PC-3 (cell line): ENCODE data around the gene HLA-F. TPM values are rescaled to one million over a fixed set of nuclear protein-coding genes. Genes with fewer than 3 reads are reported as not detected.

Source experiments
- ATAC-seq: fragments of 200-7000 bp; cut with Tn5 transposase; 2 replicates; pipeline ENCODE4 v1.9.1; 2020; ENCODE audit warnings: mild to moderate bottlenecking, moderate library complexity
- BruUV-seq: library from RNA; stranded (reverse); fragments of 400-500 nt; replicated peaks from 2 replicates; lab custom pipeline; 2021; lab: Mats Ljungman, UMichigan
- CTCF ChIA-PET: fragments of 300-600 bp; sonication (Branson Sonifier 250); formaldehyde crosslinking; loops from one replicate; lab custom pipeline; 2022; ENCODE audit warnings: antibody characterized with exemption; lab: Charles Lee
- POLR2A ChIA-PET: fragments of 300-600 bp; sonication (Branson Sonifier 250); formaldehyde crosslinking; loops from one replicate; lab custom pipeline; 2022; ENCODE audit warnings: antibody characterized with exemption; ENCODE audit not compliant: unreplicated experiment; lab: Charles Lee
- DNase-seq: peaks from one replicate; pipeline ENCODE4 v3.0.0-alpha.2; 2015
- H2AFZ ChIP-seq: fragments of 300-600 bp; sonication (generic); 2 replicates; pipeline ENCODE4 v1.6.0; 2016; ENCODE audit warnings: antibody characterized with exemption, low read length
- H3F3A ChIP-seq: fragments of 300-600 bp; sonication (generic); one replicate; pipeline ENCODE4 v1.6.0; 2017; ENCODE audit warnings: antibody characterized with exemption, low read length, control low read depth, mild to moderate bottlenecking; ENCODE audit not compliant: unreplicated experiment
- H3K27ac ChIP-seq: fragments of 300-600 bp; sonication (generic); 2 replicates; pipeline ENCODE4 v1.5.1; 2016; ENCODE audit warnings: mild to moderate bottlenecking, low read length
- H3K27me3 ChIP-seq: fragments of 300-600 bp; sonication (generic); 2 replicates; pipeline ENCODE4 v1.6.1; 2016; ENCODE audit warnings: low read length, mixed read lengths
- H3K36me3 ChIP-seq: fragments of 300-600 bp; sonication (generic); 2 replicates; pipeline ENCODE4 v1.6.1; 2016; ENCODE audit warnings: low read depth, mixed run types, low read length, mixed read lengths
- H3K4me1 ChIP-seq: fragments of 300-600 bp; sonication (generic); 2 replicates; pipeline ENCODE4 v1.5.1; 2016; ENCODE audit warnings: low read length; ENCODE audit not compliant: insufficient read depth
- H3K4me2 ChIP-seq: fragments of 300-600 bp; sonication (generic); 2 replicates; pipeline ENCODE4 v1.6.0; 2016; ENCODE audit warnings: low read length
- H3K4me3 ChIP-seq: fragments of 300-600 bp; sonication (generic); 2 replicates; pipeline ENCODE4 v1.5.1; 2016; ENCODE audit warnings: mild to moderate bottlenecking, low read length, mixed read lengths
- H3K79me2 ChIP-seq: fragments of 300-600 bp; sonication (generic); 2 replicates; pipeline ENCODE4 v1.6.1; 2017; ENCODE audit warnings: low read length, mixed read lengths
- H3K9ac ChIP-seq: fragments of 300-600 bp; sonication (generic); 2 replicates; pipeline ENCODE4 v1.6.0; 2016; ENCODE audit warnings: mild to moderate bottlenecking, low read length
- H3K9me2 ChIP-seq: fragments of 300-600 bp; sonication (generic); replicated peaks from 2 replicates; pipeline ENCODE4 v1.6.1; 2016; ENCODE audit warnings: mixed run types, low read length, mixed read lengths
- H3K9me3 ChIP-seq: fragments of 300-600 bp; sonication (generic); 2 replicates; pipeline ENCODE4 v1.6.1; 2016; ENCODE audit warnings: low read length, mixed read lengths
- H4K20me1 ChIP-seq: fragments of 300-600 bp; sonication (generic); 2 replicates; pipeline ENCODE4 v1.6.1; 2016; ENCODE audit warnings: low read length, mixed read lengths
- CTCF ChIP-seq: fragments of 300-600 bp; sonication (generic); conservative IDR thresholded peaks from 2 replicates; pipeline ENCODE4 v1.5.1; 2017; ENCODE audit warnings: antibody characterized with exemption, low read depth, mild to moderate bottlenecking, low read length
- EZH2 ChIP-seq: fragments of 300-600 bp; sonication (generic); IDR thresholded peaks from one replicate; pipeline ENCODE4 v1.6.1; 2017; ENCODE audit warnings: antibody characterized with exemption, mild to moderate bottlenecking, low read length; ENCODE audit not compliant: unreplicated experiment
- EZH2phosphoT487 ChIP-seq: fragments of 300-600 bp; sonication (generic); IDR thresholded peaks from 2 replicates; pipeline ENCODE4 v1.6.1; 2018; ENCODE audit warnings: mild to moderate bottlenecking, antibody characterized with exemption, low read length, borderline replicate concordance
- intact Hi-C: fragments of 100-400 bp; cut with micrococcal nuclease; formaldehyde crosslinking; loops from 2 replicates; pipeline ENCODE4 v1.9.0; 2023
- total RNA-seq: library from RNA; depleted of rRNA; stranded (reverse); fragments of >200 nt; gene quantifications from 2 replicates; pipeline ENCODE4 v1.2.3, GENCODE V29; 2014

HLA-F gene
- total RNA-seq, 1 experiment from 2014 or later, result 16.1 TPM

DNA sequence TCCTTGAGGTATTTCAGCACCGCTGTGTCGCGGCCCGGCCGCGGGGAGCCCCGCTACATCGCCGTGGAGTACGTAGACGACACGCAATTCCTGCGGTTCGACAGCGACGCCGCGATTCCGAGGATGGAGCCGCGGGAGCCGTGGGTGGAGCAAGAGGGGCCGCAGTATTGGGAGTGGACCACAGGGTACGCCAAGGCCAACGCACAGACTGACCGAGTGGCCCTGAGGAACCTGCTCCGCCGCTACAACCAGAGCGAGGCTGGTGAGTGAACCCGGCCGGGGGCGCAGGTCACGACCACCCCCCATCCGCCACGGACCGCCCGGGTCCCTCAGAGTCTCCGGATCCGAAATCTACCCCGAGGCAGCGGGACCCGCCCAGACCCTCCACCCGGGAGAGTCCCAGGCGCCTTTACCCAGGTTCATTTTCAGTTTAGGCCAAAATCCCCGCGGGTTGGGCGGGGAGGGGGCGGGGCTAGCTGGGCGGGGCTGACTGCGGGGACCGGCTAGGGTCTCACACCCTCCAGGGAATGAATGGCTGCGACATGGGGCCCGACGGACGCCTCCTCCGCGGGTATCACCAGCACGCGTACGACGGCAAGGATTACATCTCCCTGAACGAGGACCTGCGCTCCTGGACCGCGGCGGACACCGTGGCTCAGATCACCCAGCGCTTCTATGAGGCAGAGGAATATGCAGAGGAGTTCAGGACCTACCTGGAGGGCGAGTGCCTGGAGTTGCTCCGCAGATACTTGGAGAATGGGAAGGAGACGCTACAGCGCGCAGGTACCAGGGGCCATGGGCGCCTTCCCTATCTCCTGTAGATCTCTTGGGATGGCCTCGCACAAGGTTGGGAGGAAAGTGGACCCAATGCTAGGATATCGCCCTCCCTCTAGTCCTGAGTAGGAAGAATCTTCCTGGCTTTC lies 693 bp downstream of the HLA-F start:
- BruUV-seq, result TSS peak; percentile 61
- TF ChIP-seq EZH2phosphoT487 (no peak), CTCF (no peak; the same call in 1 of the 2 replicates), EZH2 (no peak)
- no peak for DNase-seq
- H3K9me2 ChIP-seq, result no peaks in the 10 kb centered on the region
- peak overlapping the region; percentile 95 for H3K4me2 ChIP-seq
- peak overlapping the region; percentile 99 for H2AFZ ChIP-seq
- no peaks in the 10 kb centered on the region for H3K4me1 ChIP-seq
- H3K4me3 ChIP-seq, result peak overlapping the region; percentile 81
- H3K9ac ChIP-seq, result peak overlapping the region; percentile 37
- H3K36me3 ChIP-seq, result no peaks in the 10 kb centered on the region
- POLR2A ChIA-PET, result no interaction called here
- intact Hi-C loops, result no loop called here
- no peaks in the 10 kb centered on the region for H4K20me1 ChIP-seq
- ATAC-seq, result peak; percentile 42
- H3K27ac ChIP-seq, result no peak overlapping the region
- no peaks in the 10 kb centered on the region for H3K27me3 ChIP-seq
- H3K79me2 ChIP-seq, result no peaks in the 10 kb centered on the region
- CTCF ChIA-PET, result no interaction called here
- H3K9me3 ChIP-seq, result no peaks in the 10 kb centered on the region
- no peaks in the 10 kb centered on the region for H3F3A ChIP-seq

DNA sequence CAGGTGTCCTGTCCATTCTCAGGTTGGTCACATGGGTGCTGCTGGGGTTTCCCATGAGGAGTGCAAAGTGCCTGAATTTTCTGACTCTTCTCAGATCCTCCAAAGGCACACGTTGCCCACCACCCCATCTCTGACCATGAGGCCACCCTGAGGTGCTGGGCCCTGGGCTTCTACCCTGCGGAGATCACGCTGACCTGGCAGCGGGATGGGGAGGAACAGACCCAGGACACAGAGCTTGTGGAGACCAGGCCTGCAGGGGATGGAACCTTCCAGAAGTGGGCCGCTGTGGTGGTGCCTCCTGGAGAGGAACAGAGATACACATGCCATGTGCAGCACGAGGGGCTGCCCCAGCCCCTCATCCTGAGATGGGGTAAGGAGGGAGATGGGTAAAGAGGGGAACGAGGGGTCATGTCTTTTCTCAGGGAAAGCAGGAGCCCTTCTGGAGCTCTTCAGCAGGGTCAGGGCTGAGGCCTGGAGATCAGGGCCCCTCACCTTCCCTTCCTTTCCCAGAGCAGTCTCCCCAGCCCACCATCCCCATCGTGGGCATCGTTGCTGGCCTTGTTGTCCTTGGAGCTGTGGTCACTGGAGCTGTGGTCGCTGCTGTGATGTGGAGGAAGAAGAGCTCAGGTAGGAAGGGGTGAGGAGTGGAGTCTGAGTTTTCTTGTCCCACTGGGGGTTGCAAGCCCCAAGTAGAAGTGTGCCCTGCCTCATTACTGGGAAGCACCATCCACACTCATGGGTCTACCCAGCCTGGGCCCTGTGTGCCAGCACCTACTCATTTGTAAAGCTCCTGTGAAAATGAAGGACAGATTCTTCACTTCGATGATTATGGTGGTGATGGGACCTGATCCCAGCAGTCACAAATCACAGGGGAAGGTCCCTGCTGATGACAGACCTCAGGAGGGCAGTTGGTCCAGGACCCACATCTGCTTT lies 2.0 kb downstream of the HLA-F start:
- Histone ChIP-seq H3K9me3 (no peaks in the 10 kb centered on the region), H3K79me2 (no peaks in the 10 kb centered on the region), H3K9ac (no peak overlapping the region), H3K4me1 (no peaks in the 10 kb centered on the region), H4K20me1 (no peaks in the 10 kb centered on the region), H2AFZ (no peak overlapping the region), H3K4me2 (no peak overlapping the region), H3K27me3 (no peaks in the 10 kb centered on the region), H3F3A (no peaks in the 10 kb centered on the region), H3K27ac (no peak overlapping the region), H3K36me3 (no peaks in the 10 kb centered on the region), H3K4me3 (no peak overlapping the region), H3K9me2 (no peaks in the 10 kb centered on the region)
- no peak for DNase-seq
- TF ChIP-seq EZH2, result no peak
- TF ChIP-seq CTCF, result no peak
- no peak for TF ChIP-seq EZH2phosphoT487
- POLR2A ChIA-PET, result interaction anchor here (0.6 kb wide), 1 partner anchor 29 kb away, joined by 3 read pairs; no protein-coding TSS in a partner anchor
- intact Hi-C loops, result no loop called here
- BruUV-seq, result no TSS peak
- CTCF ChIA-PET, result no interaction called here
- no peak for ATAC-seq
